H9 (cell line): Measurements from ENCODE around the gene GHR. TPM values are rescaled to one million over a fixed set of nuclear protein-coding genes. Genes with fewer than 3 reads are reported as not detected.

Source experiments
- DNase-seq: peaks from one replicate; pipeline ENCODE4 v3.0.0-alpha.2; 2017
- H2AFZ ChIP-seq: one replicate; pipeline ENCODE4 v1.6.1; 2013; ENCODE audit warnings: mild to moderate bottlenecking, low read length, control low read depth, moderate library complexity
- H2AK5ac ChIP-seq: 2 replicates; pipeline ENCODE4 v1.6.1; 2013; ENCODE audit warnings: low read length, control low read depth, mixed read lengths; ENCODE audit not compliant: insufficient read length
- H2BK120ac ChIP-seq: one replicate; pipeline ENCODE4 v1.6.1; 2013; ENCODE audit warnings: low read depth, mild to moderate bottlenecking, low read length, control low read depth, inconsistent platforms; ENCODE audit not compliant: poor library complexity, severe bottlenecking
- H2BK12ac ChIP-seq: 2 replicates; pipeline ENCODE4 v1.6.1; 2013; ENCODE audit warnings: low read length, control low read depth, mixed read lengths, low read depth; ENCODE audit not compliant: insufficient read length
- H2BK15ac ChIP-seq: 2 replicates; pipeline ENCODE4 v1.6.1; 2013; ENCODE audit warnings: low read depth, low read length, control low read depth
- H2BK20ac ChIP-seq: one replicate; pipeline ENCODE4 v1.6.1; 2013; ENCODE audit warnings: low read depth, mild to moderate bottlenecking, low read length, control low read depth, inconsistent platforms; ENCODE audit not compliant: poor library complexity, severe bottlenecking
- H2BK5ac ChIP-seq: 2 replicates; pipeline ENCODE4 v1.6.1; 2013; ENCODE audit warnings: low read length, control low read depth, mixed read lengths; ENCODE audit not compliant: insufficient read length
- H3K14ac ChIP-seq: 2 replicates; pipeline ENCODE4 v1.6.1; 2013; ENCODE audit warnings: low read length, control low read depth; ENCODE audit not compliant: insufficient read depth
- H3K18ac ChIP-seq: 2 replicates; pipeline ENCODE4 v1.6.1; 2013; ENCODE audit warnings: low read depth, mild to moderate bottlenecking, mixed read lengths, low read length, control low read depth; ENCODE audit not compliant: insufficient read length
- H3K23ac ChIP-seq: 2 replicates; pipeline ENCODE4 v1.6.1; 2013; ENCODE audit warnings: low read length, control low read depth, mixed read lengths, low read depth; ENCODE audit not compliant: insufficient read length
- H3K23me2 ChIP-seq: 2 replicates; pipeline ENCODE4 v1.6.1; 2013; ENCODE audit warnings: low read depth, mild to moderate bottlenecking, mixed read lengths, low read length, control low read depth; ENCODE audit not compliant: insufficient read length, poor library complexity, severe bottlenecking
- H3K27ac ChIP-seq: 2 replicates; pipeline ENCODE4 v1.5.1; 2013; ENCODE audit warnings: low read length, control low read depth, mixed read lengths, low read depth; ENCODE audit not compliant: insufficient read length
- H3K27me3 ChIP-seq: 2 replicates; pipeline ENCODE4 v1.6.1; 2013; ENCODE audit warnings: low read length, control low read depth, inconsistent platforms; ENCODE audit not compliant: insufficient read depth
- H3K4ac ChIP-seq: 2 replicates; pipeline ENCODE4 v1.6.1; 2013; ENCODE audit warnings: low read depth, mild to moderate bottlenecking, control low read depth, inconsistent platforms, low read length, moderate library complexity
- H3K4me1 ChIP-seq: 2 replicates; pipeline ENCODE4 v1.6.1; 2013; ENCODE audit warnings: low read length, control low read depth, inconsistent platforms; ENCODE audit not compliant: insufficient read depth
- H3K4me2 ChIP-seq: 2 replicates; pipeline ENCODE4 v1.6.1; 2013; ENCODE audit warnings: low read length, control low read depth, mixed read lengths; ENCODE audit not compliant: insufficient read length, insufficient read depth
- H3K56ac ChIP-seq: 2 replicates; pipeline ENCODE4 v1.6.1; 2013; ENCODE audit warnings: low read depth, mild to moderate bottlenecking, mixed read lengths, low read length, control low read depth; ENCODE audit not compliant: insufficient read length
- H3K79me1 ChIP-seq: 2 replicates; pipeline ENCODE4 v1.6.1; 2013; ENCODE audit warnings: low read depth, mild to moderate bottlenecking, moderate library complexity, low read length, control low read depth, inconsistent platforms; ENCODE audit not compliant: insufficient read depth, poor library complexity, severe bottlenecking
- H3K79me2 ChIP-seq: 2 replicates; pipeline ENCODE4 v1.6.1; 2013; ENCODE audit warnings: low read length, control low read depth, inconsistent platforms; ENCODE audit not compliant: insufficient read depth
- H3K9ac ChIP-seq: 2 replicates; pipeline ENCODE4 v1.6.1; 2013; ENCODE audit warnings: low read length, control low read depth, mixed read lengths; ENCODE audit not compliant: insufficient read length; ENCODE audit errors: extremely low read depth
- H3K9me3 ChIP-seq: one replicate; pipeline ENCODE4 v1.6.1; 2013; ENCODE audit warnings: low read depth, low read length, inconsistent platforms; ENCODE audit not compliant: control insufficient read depth
- H3T11ph ChIP-seq: one replicate; pipeline ENCODE4 v1.6.1; 2013; ENCODE audit warnings: mild to moderate bottlenecking, low read length, control low read depth, inconsistent platforms
- H4K20me1 ChIP-seq: one replicate; pipeline ENCODE4 v1.6.1; 2013; ENCODE audit not compliant: control insufficient read depth, insufficient read length, insufficient read depth
- H4K5ac ChIP-seq: 2 replicates; pipeline ENCODE4 v1.6.1; 2013; ENCODE audit warnings: low read depth, mild to moderate bottlenecking, mixed read lengths, low read length, control low read depth; ENCODE audit not compliant: insufficient read length
- H4K8ac ChIP-seq: replicated peaks from 2 replicates; pipeline ENCODE4 v1.6.1; 2013; ENCODE audit warnings: low read length, control low read depth, mixed read lengths, low read depth; ENCODE audit not compliant: insufficient read length
- H4K91ac ChIP-seq: 2 replicates; pipeline ENCODE4 v1.6.1; 2013; ENCODE audit warnings: low read depth, mild to moderate bottlenecking, moderate library complexity, mixed read lengths, low read length, control low read depth; ENCODE audit not compliant: insufficient read length
- H3K27ac Mint-ChIP-seq, 3 experiments: 2 replicates in 2 of 3; 3 replicates in 1 of 3; pipeline ENCODE4 v1.8.0; 2020 to 2021; ENCODE audit warnings: mixed read lengths in 3 of 3, mild to moderate bottlenecking in 1 of 3, moderate library complexity in 1 of 3
- H3K27me3 Mint-ChIP-seq: 2 replicates; pipeline ENCODE4 v1.8.0; 2021; ENCODE audit warnings: low read depth, mild to moderate bottlenecking, moderate library complexity, mixed read lengths
- H3K36me3 Mint-ChIP-seq, 3 experiments: 2 replicates in 2 of 3; 3 replicates in 1 of 3; pipeline ENCODE4 v1.8.0; 2020 to 2021; ENCODE audit warnings: low read depth in 3 of 3, mixed read lengths in 3 of 3; ENCODE audit not compliant: insufficient read depth in 1 of 3
- H3K4me1 Mint-ChIP-seq, 2 experiments: 2 replicates each; pipeline ENCODE4 v1.8.0; 2020; ENCODE audit warnings: mixed read lengths in 2 of 2
- H3K4me3 Mint-ChIP-seq, 2 experiments: 2 replicates in 1 of 2; 3 replicates in 1 of 2; pipeline ENCODE4 v1.8.0; 2020 to 2021; ENCODE audit warnings: mild to moderate bottlenecking in 2 of 2, mixed read lengths in 2 of 2, moderate library complexity in 1 of 2
- H3K9me3 Mint-ChIP-seq, 2 experiments: 2 replicates in 1 of 2; 3 replicates in 1 of 2; pipeline ENCODE4 v1.8.0; 2020; ENCODE audit warnings: mild to moderate bottlenecking in 2 of 2, mixed read lengths in 2 of 2, moderate library complexity in 1 of 2
- CTCF ChIP-seq: fragments of 200-600 bp; sonication (generic); conservative IDR thresholded peaks from 3 replicates; pipeline ENCODE4 v1.8.0; 2021; ENCODE audit warnings: antibody characterized with exemption, mild to moderate bottlenecking
- WGBS: extraction: QIAGEN DNeasy Blood & Tissue Kit; methylation state at CpG from one replicate; pipeline ENCODE4 v1.1.7; 2013; ENCODE audit warnings: missing lambda C conversion rate, low lambda C conversion rate, mixed read lengths; ENCODE audit not compliant: insufficient read length; ENCODE audit errors: extremely low coverage; 5-methylcytosine and 5-hydroxymethylcytosine counted together
- total RNA-seq: library from RNA; stranded (reverse); gene quantifications from 2 replicates; pipeline ENCODE4 v1.2.1, GENCODE V29; 2021

The GHR gene
- total RNA-seq, 1 experiment from 2014 or later: 0.20 TPM

GRCh38 chr5:42689391-42689790 is 266.2 kb downstream of the GHR start:
- H3K4me1 Mint-ChIP-seq: no peaks in the 10 kb centered on the region

More at GRCh38 chr5:42689391-42689790, 266.2 kb downstream of the GHR start:
- no peak overlapping the region for H3K18ac ChIP-seq
- H3K56ac ChIP-seq: no peak overlapping the region
- no peak overlapping the region for H4K5ac ChIP-seq
- no peak for TF ChIP-seq CTCF
- no peaks in the 10 kb centered on the region for H3K79me2 ChIP-seq
- Mint-ChIP-seq H3K4me3 (no peak overlapping the region), H3K27ac (no peak overlapping the region; a peak in 1 of 7 replicates), H3K36me3 (peaks cover 0 to 10% (median 2%) of the 10 kb centered on the region in 3 experiments; a peak in 1 of 7 replicates), H3K9me3 (peaks cover 8 to 9% of the 10 kb centered on the region in 2 experiments), H3K27me3 (no peaks in the 10 kb centered on the region)
- no peak overlapping the region for H2BK15ac ChIP-seq
- no peak overlapping the region for H3K14ac ChIP-seq
- H3K4me2 ChIP-seq: no peak overlapping the region
- H2BK12ac ChIP-seq: no peak overlapping the region
- H2BK20ac ChIP-seq: no peak overlapping the region
- H3K23ac ChIP-seq: no peak overlapping the region
- H3K27me3 ChIP-seq: no peaks in the 10 kb centered on the region
- H4K20me1 ChIP-seq: no peaks in the 10 kb centered on the region
- H3K27ac ChIP-seq: no peak overlapping the region
- no peak overlapping the region for H4K8ac ChIP-seq
- H4K91ac ChIP-seq: no peak overlapping the region
- H2BK5ac ChIP-seq: no peak overlapping the region
- no peak overlapping the region for H2BK120ac ChIP-seq
- no peaks in the 10 kb centered on the region for H3K9me3 ChIP-seq
- no peak overlapping the region for H3T11ph ChIP-seq
- H2AFZ ChIP-seq: no peak overlapping the region
- H2AK5ac ChIP-seq: no peak overlapping the region
- DNase-seq: no peak
- WGBS: no CpG with 5 or more reads among the region's 4 CpGs
- no peak overlapping the region for H3K4ac ChIP-seq
- H3K79me1 ChIP-seq: no peaks in the 10 kb centered on the region
- no peaks in the 10 kb centered on the region for H3K4me1 ChIP-seq
- H3K23me2 ChIP-seq: no peaks in the 10 kb centered on the region
- H3K9ac ChIP-seq: no peak overlapping the region
